Keratinocyte (primary cell): Measurements from ENCODE around the gene BTG2.

Source experiments
- EZH2 ChIP-seq: IDR thresholded peaks from one replicate; pipeline ENCODE4 v1.6.1; 2012; ENCODE audit warnings: inconsistent platforms, mild to moderate bottlenecking, low read length, moderate library complexity
- TF ChIP-seq, protein P1 (sequence below), 3 experiments: IDR thresholded peaks in 1 of 3; conservative IDR thresholded peaks in 1 of 3; optimal IDR thresholded peaks in 1 of 3; 2 replicates in 2 of 3; 3 replicates in 1 of 3; pipeline versions ENCODE3 to v1.5.1; 2011; ENCODE audit warnings: low read length in 3 of 3, mild to moderate bottlenecking in 3 of 3, moderate library complexity in 2 of 3, control low read depth in 1 of 3, inconsistent platforms in 1 of 3; ENCODE audit not compliant: insufficient read depth in 2 of 3; ENCODE audit errors: extremely low read depth in 1 of 3

DNA sequence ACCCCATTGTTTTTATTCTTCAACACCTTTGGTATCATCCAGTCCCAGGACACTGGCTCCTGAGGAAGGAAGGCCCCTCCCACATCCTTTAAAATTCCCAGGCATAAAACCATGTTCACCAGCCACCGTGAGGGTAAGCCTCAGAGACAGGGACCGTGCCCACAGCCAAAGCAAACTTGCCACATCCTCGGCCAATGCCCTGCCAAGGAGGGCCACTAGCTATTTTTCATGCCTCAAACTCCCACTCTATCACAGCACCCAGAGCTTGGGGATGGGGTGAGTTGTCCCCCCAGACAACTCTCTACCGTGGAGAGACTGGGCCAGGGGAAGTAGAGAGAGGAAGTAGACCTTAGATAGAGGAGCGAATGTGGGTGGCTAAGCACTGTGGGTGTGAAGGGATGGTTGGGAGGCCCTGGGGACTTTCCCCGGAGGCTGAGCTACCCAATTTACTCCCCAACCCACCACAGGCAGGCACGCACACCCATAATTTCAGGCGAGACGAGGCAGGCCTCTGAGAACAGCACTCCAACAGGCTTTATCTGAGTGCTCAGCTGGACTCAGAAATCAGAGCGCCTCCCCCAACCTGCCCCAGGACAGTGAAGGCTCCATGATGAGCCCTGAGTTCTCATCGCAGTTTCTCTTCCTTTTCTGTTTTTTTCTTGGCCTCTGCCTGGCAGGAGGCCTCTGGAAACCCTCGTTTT lies 15.9 kb upstream of the BTG2 start:
- no peak for TF ChIP-seq EZH2
- TF ChIP-seq, protein P1, sequence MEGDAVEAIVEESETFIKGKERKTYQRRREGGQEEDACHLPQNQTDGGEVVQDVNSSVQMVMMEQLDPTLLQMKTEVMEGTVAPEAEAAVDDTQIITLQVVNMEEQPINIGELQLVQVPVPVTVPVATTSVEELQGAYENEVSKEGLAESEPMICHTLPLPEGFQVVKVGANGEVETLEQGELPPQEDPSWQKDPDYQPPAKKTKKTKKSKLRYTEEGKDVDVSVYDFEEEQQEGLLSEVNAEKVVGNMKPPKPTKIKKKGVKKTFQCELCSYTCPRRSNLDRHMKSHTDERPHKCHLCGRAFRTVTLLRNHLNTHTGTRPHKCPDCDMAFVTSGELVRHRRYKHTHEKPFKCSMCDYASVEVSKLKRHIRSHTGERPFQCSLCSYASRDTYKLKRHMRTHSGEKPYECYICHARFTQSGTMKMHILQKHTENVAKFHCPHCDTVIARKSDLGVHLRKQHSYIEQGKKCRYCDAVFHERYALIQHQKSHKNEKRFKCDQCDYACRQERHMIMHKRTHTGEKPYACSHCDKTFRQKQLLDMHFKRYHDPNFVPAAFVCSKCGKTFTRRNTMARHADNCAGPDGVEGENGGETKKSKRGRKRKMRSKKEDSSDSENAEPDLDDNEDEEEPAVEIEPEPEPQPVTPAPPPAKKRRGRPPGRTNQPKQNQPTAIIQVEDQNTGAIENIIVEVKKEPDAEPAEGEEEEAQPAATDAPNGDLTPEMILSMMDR (optimal IDR thresholded peaks at IDR 0.05 in 1 of 3, IDR thresholded peaks at IDR 0.05 in 1 of 3, conservative IDR thresholded peaks at IDR 0.05 in 1 of 3; ENCODE audit: extremely low read depth in 1 of 3, insufficient read depth in 2 of 3, low read length in 3 of 3): peak in 1 of 3 experiments; percentile 15
